Gastrocnemius medialis (tissue), 4 donors: Measurements from ENCODE around the gene LCN12. TPM values are rescaled to one million over a fixed set of nuclear protein-coding genes. Genes with fewer than 3 reads are reported as not detected.

ENCODE experiments used
- ATAC-seq, 2 donors: fragments of 150-250 bp; one replicate each; pipeline ENCODE4 v1.9.1; 2016
- DNase-seq, 2 donors: peaks; one replicate each; pipeline ENCODE4 v3.0.0-alpha.2; 2019
- H3K27ac ChIP-seq, 4 donors: fragments of 200-600 bp; sonication (generic); 1 replicate in 1 of 4; 2 replicates in 3 of 4; pipeline ENCODE4 v1.5.1; 2016 to 2018; ENCODE audit warnings: mild to moderate bottlenecking in 2 of 4, moderate library complexity in 1 of 4
- H3K27me3 ChIP-seq, 3 donors: fragments of 200-600 bp; sonication (generic) in 2 of 3; 1 replicate in 1 of 3; 2 replicates in 2 of 3; pipeline versions ENCODE4 v1.5.1 to v1.6.0; 2016 to 2019; ENCODE audit warnings: mild to moderate bottlenecking in 1 of 3, moderate library complexity in 1 of 3
- H3K36me3 ChIP-seq, 2 donors: fragments of 200-600 bp; sonication (generic) in 1 of 2; one replicate each; pipeline ENCODE4 v1.5.1; 2017 to 2018
- H3K4me1 ChIP-seq, 2 donors: fragments of 200-600 bp; sonication (generic) in 1 of 2; one replicate each; pipeline ENCODE4 v1.5.1; 2016 to 2017; ENCODE audit warnings: mild to moderate bottlenecking in 2 of 2
- H3K4me3 ChIP-seq, 4 donors: fragments of 200-600 bp; sonication (generic) in 3 of 4; 1 replicate in 1 of 4; 2 replicates in 3 of 4; pipeline ENCODE4 v1.5.1; 2016 to 2019; ENCODE audit warnings: mild to moderate bottlenecking in 2 of 4
- H3K9me3 ChIP-seq, 3 donors: fragments of 200-600 bp; sonication (generic) in 2 of 3; 1 replicate in 1 of 3; 2 replicates in 2 of 3; pipeline ENCODE4 v1.5.1; 2016 to 2019
- CTCF ChIP-seq, 5 experiments: fragments of 450-650 bp in 3 of 5; fragments of 200-600 bp in 2 of 5; sonication (generic) in 2 of 5; IDR thresholded peaks in 4 of 5; conservative IDR thresholded peaks in 1 of 5; 1 replicate in 4 of 5; 2 replicates in 1 of 5; pipeline ENCODE4 v1.5.1; 2016 to 2019; ENCODE audit warnings: antibody characterized with exemption in 5 of 5, mild to moderate bottlenecking in 3 of 5, moderate library complexity in 3 of 5
- POLR2A ChIP-seq, 2 donors: fragments of 450-650 bp; IDR thresholded peaks; one replicate each; pipeline ENCODE4 v1.6.1; 2017; ENCODE audit warnings: antibody characterized with exemption in 2 of 2, mild to moderate bottlenecking in 2 of 2, moderate library complexity in 2 of 2
- in situ Hi-C, 4 donors: fragments of 200-750 bp; cut with MboI; loops; one replicate each; pipeline versions ENCODE4 v1.15.0 to v1.8.0; 2017; ENCODE audit warnings: low sequenced_read_pairs in 4 of 4
- intact Hi-C: fragments of 100-400 bp; cut with DNase I; formaldehyde crosslinking; loops from one replicate; pipeline ENCODE4 v1.15.1; 2023; ENCODE audit warnings: low total_unique reads
- total RNA-seq, 4 donors: library from RNA; depleted of rRNA; stranded (reverse); fragments of >200 nt; gene quantifications; one replicate each; pipeline versions ENCODE4 v1.1.0 to v1.2.3, GENCODE V29; 2016

Gene LCN12
- total RNA-seq, 4 donors from 2014 or later = not detected

GRCh38 chr9:136945333-136946227 is 6.5 kb upstream of the LCN12 start:
- H3K27ac ChIP-seq = peak overlapping the region; percentile 26 to 96 (median 69)
- H3K4me1 ChIP-seq = peaks cover 21 to 60% of the 10 kb centered on the region in 2 donors
- no peaks in the 10 kb centered on the region for H3K9me3 ChIP-seq
- no peaks in the 10 kb centered on the region for H3K27me3 ChIP-seq
- intact Hi-C loops = loop anchor here (2.0 kb wide), 2 partner anchors 83 to 97 kb away; partner anchors contain the start of genes ABCA2 and PHPT1
- no peak overlapping the region for H3K4me3 ChIP-seq
- in situ Hi-C loops = loop anchor here in 2 of 4 donors (10.0 to 25.0 kb wide), 2 partner anchors 89 to 158 kb away; partner anchors contain the start of genes CCDC183 (in 1 of the 2), FUT7 (in 1 of the 2) and TMEM141 (in 1 of the 2)
- no peak for TF ChIP-seq CTCF (IDR thresholded peaks at IDR 0.05 in 4 of 5, conservative IDR thresholded peaks at IDR 0.05 in 1 of 5)
- no peak for TF ChIP-seq POLR2A (IDR thresholded peaks at IDR 0.05)
- H3K36me3 ChIP-seq = peaks cover 0 to 25% of the 10 kb centered on the region in 2 donors
- no peak for DNase-seq
- no peak for ATAC-seq

GRCh38 chr9:136946228-136947027 is 5.6 kb upstream of the LCN12 start:
- in situ Hi-C loops (loop anchor here in 2 of 4 donors (10.0 to 25.0 kb wide), 2 partner anchors 88 to 159 kb away; partner anchors contain the start of genes CCDC183 (in 1 of the 2), FUT7 (in 1 of the 2) and TMEM141 (in 1 of the 2)), intact Hi-C loops (no loop called here)
- H3K27me3 ChIP-seq = no peaks in the 10 kb centered on the region
- H3K36me3 ChIP-seq = peaks cover 0 to 17% of the 10 kb centered on the region in 2 donors
- TF ChIP-seq POLR2A (IDR thresholded peaks at IDR 0.05) (no peak), CTCF (IDR thresholded peaks at IDR 0.05 in 4 of 5, conservative IDR thresholded peaks at IDR 0.05 in 1 of 5) (no peak)
- peak overlapping the region in 1 of 4 donors; percentile 10 for H3K4me3 ChIP-seq
- peaks cover 18 to 53% of the 10 kb centered on the region in 2 donors for H3K4me1 ChIP-seq
- peak overlapping the region; percentile 73 to 89 (median 76) for H3K27ac ChIP-seq
- no peak for DNase-seq
- ATAC-seq = no peak
- H3K9me3 ChIP-seq = no peaks in the 10 kb centered on the region

GRCh38 chr9:136947028-136947891 is 4.8 kb upstream of the LCN12 start:
- H3K36me3 ChIP-seq = peaks cover 0 to 8% of the 10 kb centered on the region in 2 donors
- no peak for TF ChIP-seq CTCF (IDR thresholded peaks at IDR 0.05 in 4 of 5, conservative IDR thresholded peaks at IDR 0.05 in 1 of 5)
- no peak for TF ChIP-seq POLR2A (IDR thresholded peaks at IDR 0.05)
- peak overlapping the region; percentile 73 to 89 (median 76) for H3K27ac ChIP-seq
- ATAC-seq = no peak
- H3K9me3 ChIP-seq = no peaks in the 10 kb centered on the region
- no peaks in the 10 kb centered on the region for H3K27me3 ChIP-seq
- in situ Hi-C loops (loop anchor here in 2 of 4 donors (10.0 to 25.0 kb wide), 2 partner anchors 88 to 160 kb away; partner anchors contain the start of genes CCDC183 (in 1 of the 2), FUT7 (in 1 of the 2) and TMEM141 (in 1 of the 2)), intact Hi-C loops (no loop called here)
- no peak for DNase-seq
- peak overlapping the region in 2 of 4 donors; percentile 4 to 10 for H3K4me3 ChIP-seq
- peaks cover 16 to 45% of the 10 kb centered on the region in 2 donors for H3K4me1 ChIP-seq
